SK-N-SH (cell line): ENCODE measurements around the gene TEX30. TPM values are rescaled to one million over a fixed set of nuclear protein-coding genes. Genes with fewer than 3 reads are reported as not detected.

Experiments
- CTCF ChIA-PET: fragments of 300-600, 350-600 bp; formaldehyde crosslinking; extraction: SDS; loops from one replicate; lab custom pipeline; 2021; lab: Yijun Ruan, JAX
- POLR2A ChIA-PET: fragments of 350-600 bp; sonication (Branson Sonifier 250); formaldehyde crosslinking; extraction: SDS; loops from one replicate; lab custom pipeline; 2020; ENCODE audit warnings: antibody characterized with exemption, inconsistent platforms; lab: Yijun Ruan, JAX
- DNase-seq: peaks from one replicate; pipeline ENCODE4 v3.0.0; 2012
- H2AFZ ChIP-seq: fragments of 200-600 bp; sonication (generic); 2 replicates; pipeline ENCODE4 v1.8.1; 2016; ENCODE audit warnings: antibody characterized with exemption, mild to moderate bottlenecking, low read depth
- H3F3A ChIP-seq: fragments of 200-600 bp; sonication (generic); replicated peaks from 2 replicates; pipeline ENCODE3; 2016; ENCODE audit warnings: antibody characterized with exemption, mild to moderate bottlenecking; ENCODE audit not compliant: insufficient read depth
- H3K27ac ChIP-seq, 2 experiments: fragments of 200-500 bp in 1 of 2; fragments of 200-600 bp in 1 of 2; sonication (Bioruptor generic) in 1 of 2; sonication (generic), shearing (Covaris generic) in 1 of 2; 2 replicates each; pipeline versions ENCODE4 v1.5.1 to v1.6.1; 2014 to 2016; ENCODE audit warnings: low read depth in 2 of 2, inconsistent platforms in 1 of 2, low read length in 1 of 2, mild to moderate bottlenecking in 1 of 2, mixed read lengths in 1 of 2
- H3K27me3 ChIP-seq: fragments of 200-600 bp; sonication (generic), shearing (Covaris generic); 2 replicates; pipeline ENCODE4 v1.6.1; 2016; ENCODE audit warnings: mixed run types; ENCODE audit not compliant: insufficient read depth
- H3K36me3 ChIP-seq, 2 experiments: fragments of 200-500 bp in 1 of 2; fragments of 200-600 bp in 1 of 2; sonication (Bioruptor generic) in 1 of 2; sonication (generic) in 1 of 2; replicated peaks in 1 of 2; 2 replicates each; pipeline versions ENCODE3 to v1.5.1; 2014 to 2016; ENCODE audit warnings: low read length in 1 of 2, mild to moderate bottlenecking in 1 of 2; ENCODE audit not compliant: insufficient read depth in 2 of 2, control insufficient read depth in 1 of 2
- H3K4me1 ChIP-seq, 2 experiments: fragments of 200-500 bp in 1 of 2; fragments of 200-600 bp in 1 of 2; sonication (Bioruptor generic) in 1 of 2; sonication (generic), shearing (Covaris generic) in 1 of 2; 2 replicates each; pipeline versions ENCODE4 v1.5.1 to v1.6.1; 2014 to 2016; ENCODE audit warnings: low read depth in 1 of 2, low read length in 1 of 2, mixed run types in 1 of 2; ENCODE audit not compliant: insufficient read depth in 2 of 2, control insufficient read depth in 1 of 2
- H3K4me2 ChIP-seq: fragments of 200-600 bp; sonication (generic), shearing (Covaris generic); 2 replicates; pipeline ENCODE4 v1.6.1; 2017; ENCODE audit warnings: mixed run types
- H3K4me3 ChIP-seq, 2 experiments: fragments of 200-500 bp in 1 of 2; fragments of 200-600 bp in 1 of 2; sonication (Bioruptor generic) in 1 of 2; sonication (generic), shearing (Covaris generic) in 1 of 2; 2 replicates each; pipeline versions ENCODE4 v1.5.1 to v1.8.1; 2014 to 2016; ENCODE audit warnings: low read depth in 2 of 2, inconsistent platforms in 1 of 2, low read length in 1 of 2, mild to moderate bottlenecking in 1 of 2, mixed read lengths in 1 of 2, moderate library complexity in 1 of 2
- H3K79me2 ChIP-seq: fragments of 200-600 bp; sonication (generic); 2 replicates; pipeline ENCODE4 v1.8.1; 2017; ENCODE audit warnings: mild to moderate bottlenecking; ENCODE audit not compliant: insufficient read depth
- H3K9ac ChIP-seq: fragments of 200-600 bp; sonication (generic); 2 replicates; pipeline ENCODE4 v1.6.1; 2017; ENCODE audit warnings: mixed run types
- H3K9me2 ChIP-seq: fragments of 200-600 bp; sonication (generic); 2 replicates; pipeline ENCODE4 v1.6.1; 2017; ENCODE audit warnings: mixed run types
- H3K9me3 ChIP-seq: fragments of 200-600 bp; sonication (generic); 2 replicates; pipeline ENCODE4 v1.6.1; 2017; ENCODE audit warnings: mixed run types, mild to moderate bottlenecking, moderate library complexity
- H4K20me1 ChIP-seq: fragments of 200-600 bp; sonication (generic); 2 replicates; pipeline ENCODE4 v1.6.1; 2017; ENCODE audit warnings: mild to moderate bottlenecking, mixed run types; ENCODE audit not compliant: insufficient read depth
- CHD2 ChIP-seq: fragments of 150-350 bp; IDR thresholded peaks from 2 replicates; pipeline ENCODE4 v1.6.1; 2018; ENCODE audit warnings: low read length; ENCODE audit not compliant: partially characterized antibody
- CTCF ChIP-seq: fragments of 200-600 bp; sonication (generic); IDR thresholded peaks from 2 replicates; pipeline ENCODE4 v1.6.1; 2017; ENCODE audit warnings: antibody characterized with exemption, mild to moderate bottlenecking, moderate library complexity
- FOSL2 ChIP-seq: IDR thresholded peaks from 2 replicates; pipeline ENCODE4 v1.4.0; 2012; ENCODE audit warnings: low read depth, mild to moderate bottlenecking, moderate library complexity, borderline replicate concordance
- IRF3 ChIP-seq: fragments of 150-350 bp; IDR thresholded peaks from 2 replicates; pipeline ENCODE4 v1.6.1; 2016; ENCODE audit warnings: mild to moderate bottlenecking, low read depth, low read length
- JUND ChIP-seq: IDR thresholded peaks from 2 replicates; pipeline ENCODE4 v1.4.0; 2012
- MAX ChIP-seq: IDR thresholded peaks from 2 replicates; pipeline ENCODE4 v1.4.0; 2012; ENCODE audit warnings: low read depth
- MEF2A ChIP-seq: IDR thresholded peaks from 2 replicates; pipeline ENCODE4 v1.4.0; 2012; ENCODE audit warnings: low read depth, borderline replicate concordance
- NRF1 ChIP-seq: IDR thresholded peaks from 2 replicates; pipeline ENCODE4 v1.6.1; 2012; ENCODE audit warnings: low read depth, mild to moderate bottlenecking, low read length
- PBX3 ChIP-seq: IDR thresholded peaks from 2 replicates; pipeline ENCODE4; 2012
- RFX5 ChIP-seq: IDR thresholded peaks from 2 replicates; pipeline ENCODE4 v1.6.1; 2012; ENCODE audit warnings: mild to moderate bottlenecking, improper control_type of control experiment, low read length
- RXRA ChIP-seq: IDR thresholded peaks from 2 replicates; pipeline ENCODE4 v1.4.0; 2012; ENCODE audit warnings: low read depth, mild to moderate bottlenecking, borderline replicate concordance
- TAF1 ChIP-seq: IDR thresholded peaks from 2 replicates; pipeline ENCODE4 v1.6.1; 2012; ENCODE audit warnings: low read depth, mild to moderate bottlenecking, low read length, moderate library complexity, borderline replicate concordance
- TCF12 ChIP-seq: IDR thresholded peaks from 2 replicates; pipeline ENCODE4 v1.4.0; 2012
- TEAD4 ChIP-seq: IDR thresholded peaks from 2 replicates; pipeline ENCODE4 v1.4.0; 2012; ENCODE audit warnings: mild to moderate bottlenecking, borderline replicate concordance; ENCODE audit not compliant: insufficient read depth
- ZBTB33 ChIP-seq: IDR thresholded peaks from 2 replicates; pipeline ENCODE4 v1.4.0; 2012; ENCODE audit warnings: low read depth, borderline replicate concordance
- WGBS: methylation state at CpG from one replicate; pipeline ENCODE4 v1.1.6; 2017; ENCODE audit warnings: low lambda C conversion rate; 5-methylcytosine and 5-hydroxymethylcytosine counted together
- polyA plus RNA-seq, 3 experiments: library from polyadenylated mRNA; depleted of rRNA; stranded (reverse); fragments of >200 nt; gene quantifications; 2 replicates each; pipeline ENCODE4 v1.2.3, GENCODE V29; 2012

TEX30 gene
- polyA plus RNA-seq, 1 of the 3 experiments (the other 2 are of a cell fraction) = 7.2 TPM

GRCh38 chr13:102776271-102776670 is 2.7 kb upstream of the TEX30 start:
- Histone ChIP-seq H3K27ac (no peak overlapping the region), H3K4me3 (no peak overlapping the region), H3K36me3 (no peaks in the 10 kb centered on the region), H3K79me2 (peaks cover 12% of the 10 kb centered on the region; the same call in 1 of the 2 replicates), H3K9me2 (no peaks in the 10 kb centered on the region), H3K4me2 (no peak overlapping the region), H3K4me1 (peaks cover 0 to 11% of the 10 kb centered on the region in 2 experiments; a peak in 1 of 4 replicates), H3K9me3 (no peaks in the 10 kb centered on the region), H3K27me3 (no peaks in the 10 kb centered on the region), H3K9ac (no peak overlapping the region), H3F3A (peaks cover 5% of the 10 kb centered on the region), H2AFZ (no peak overlapping the region), H4K20me1 (no peaks in the 10 kb centered on the region)
- WGBS = 87% methylated on average over 2 of the region's 2 CpGs
- POLR2A ChIA-PET = no interaction called here
- CTCF ChIA-PET = interaction anchor here (0.6 to 1.7 kb wide), 2 partner anchors 19 to 28 kb away, joined by 3 to 4 read pairs; no protein-coding TSS in a partner anchor
- no peak for DNase-seq
- TF ChIP-seq TEAD4 (no peak), CHD2 (no peak), RXRA (no peak), MAX (no peak), MEF2A (no peak), TCF12 (no peak), JUND (no peak), FOSL2 (no peak), PBX3 (no peak), NRF1 (no peak), IRF3 (no peak), ZBTB33 (no peak), CTCF (no peak), TAF1 (no peak), RFX5 (no peak)
